WTC11 (cell line): ENCODE data around the gene ANKRD65. TPM values are rescaled to one million over a fixed set of nuclear protein-coding genes. Genes with fewer than 3 reads are reported as not detected.
A peak's percentile ranks its signal among the peaks of the same experiment; 100 is the strongest.

Source experiments
- ATF6 ChIP-seq: sonication (generic); formaldehyde crosslinking; IDR thresholded peaks from 2 replicates; pipeline ENCODE4 v1.8.1; 2023; ENCODE audit warnings: mild to moderate bottlenecking, missing genetic modification reagents
- CREB1 ChIP-seq: sonication (generic); formaldehyde crosslinking; IDR thresholded peaks from 2 replicates; pipeline ENCODE4 v1.8.0; 2023; ENCODE audit warnings: mild to moderate bottlenecking, missing genetic modification reagents
- CREM ChIP-seq: sonication (generic); formaldehyde crosslinking; IDR thresholded peaks from 2 replicates; pipeline ENCODE4 v1.8.1; 2022; ENCODE audit warnings: mild to moderate bottlenecking, missing genetic modification reagents, moderate library complexity
- ELF4 ChIP-seq: sonication (generic); formaldehyde crosslinking; IDR thresholded peaks from 2 replicates; pipeline ENCODE4 v1.8.1; 2022; ENCODE audit warnings: low read depth, mild to moderate bottlenecking, moderate library complexity, missing genetic modification reagents
- FOXK1 ChIP-seq: sonication (generic); formaldehyde crosslinking; IDR thresholded peaks from 2 replicates; pipeline ENCODE4 v1.8.0; 2022; ENCODE audit warnings: mild to moderate bottlenecking, moderate library complexity, missing genetic modification reagents
- FOXP4 ChIP-seq: sonication (generic); formaldehyde crosslinking; IDR thresholded peaks from 2 replicates; pipeline ENCODE4 v1.8.0; 2022; ENCODE audit warnings: mild to moderate bottlenecking, missing genetic modification reagents
- HMGXB4 ChIP-seq: sonication (generic); formaldehyde crosslinking; IDR thresholded peaks from 2 replicates; pipeline ENCODE4 v1.8.1; 2023; ENCODE audit warnings: mild to moderate bottlenecking, moderate library complexity, missing genetic modification reagents
- MAX ChIP-seq: sonication (generic); formaldehyde crosslinking; IDR thresholded peaks from 2 replicates; pipeline ENCODE4 v1.8.0; 2022; ENCODE audit warnings: mild to moderate bottlenecking, missing genetic modification reagents
- MXD4 ChIP-seq: fragments of 250-450 bp; sonication (Bioruptor Pico); IDR thresholded peaks from 2 replicates; pipeline ENCODE4 v1.8.0; 2021; ENCODE audit warnings: mild to moderate bottlenecking, moderate library complexity, borderline replicate concordance
- MYBL2 ChIP-seq: sonication (generic); formaldehyde crosslinking; IDR thresholded peaks from 2 replicates; pipeline ENCODE4 v1.8.1; 2023; ENCODE audit warnings: mild to moderate bottlenecking, moderate library complexity, missing genetic modification reagents
- NFATC4 ChIP-seq: fragments of 250-450 bp; sonication (Bioruptor Pico); IDR thresholded peaks from 2 replicates; pipeline ENCODE4 v1.9.0; 2021; ENCODE audit warnings: mild to moderate bottlenecking
- OVOL2 ChIP-seq: fragments of 250-450 bp; sonication (Bioruptor Pico); IDR thresholded peaks from 2 replicates; pipeline ENCODE4 v1.9.0; 2021; ENCODE audit warnings: mild to moderate bottlenecking, borderline replicate concordance
- PRRX2 ChIP-seq: fragments of 250-450 bp; sonication (Bioruptor Pico); IDR thresholded peaks from 2 replicates; pipeline ENCODE4 v1.8.0; 2021; ENCODE audit warnings: mild to moderate bottlenecking
- SP1 ChIP-seq: sonication (generic); formaldehyde crosslinking; conservative IDR thresholded peaks from 2 replicates; pipeline ENCODE4 v1.8.1; 2022; ENCODE audit warnings: missing genetic modification reagents
- TEAD1 ChIP-seq: sonication (generic); formaldehyde crosslinking; IDR thresholded peaks from 2 replicates; pipeline ENCODE4 v1.8.0; 2022; ENCODE audit warnings: mild to moderate bottlenecking, missing genetic modification reagents
- TEAD4 ChIP-seq: sonication (generic); formaldehyde crosslinking; IDR thresholded peaks from 2 replicates; pipeline ENCODE4 v1.8.0; 2022; ENCODE audit warnings: mild to moderate bottlenecking, missing genetic modification reagents
- TP53 ChIP-seq: sonication (generic); formaldehyde crosslinking; IDR thresholded peaks from 2 replicates; pipeline ENCODE4 v1.8.1; 2023; ENCODE audit warnings: mild to moderate bottlenecking, missing genetic modification reagents
- ZBTB43 ChIP-seq: sonication (generic); formaldehyde crosslinking; IDR thresholded peaks from 2 replicates; pipeline ENCODE4 v1.8.1; 2023; ENCODE audit warnings: mild to moderate bottlenecking, missing genetic modification reagents
- ZNF232 ChIP-seq: sonication (generic); formaldehyde crosslinking; IDR thresholded peaks from 2 replicates; pipeline ENCODE4 v1.8.0; 2022; ENCODE audit warnings: mild to moderate bottlenecking, missing genetic modification reagents
- ZNF425 ChIP-seq: fragments of 250-450 bp; sonication (Bioruptor Pico); conservative IDR thresholded peaks from 2 replicates; pipeline ENCODE4 v1.9.0; 2021; ENCODE audit warnings: mild to moderate bottlenecking
- total RNA-seq: library from RNA; stranded (reverse); gene quantifications from 3 replicates; pipeline ENCODE4 v1.2.3, GENCODE V29; 2021
- TF ChIP-seq, protein P1 (sequence below): sonication (generic); formaldehyde crosslinking; IDR thresholded peaks from 2 replicates; pipeline ENCODE4 v1.8.1; 2022; ENCODE audit warnings: low read depth, missing genetic modification reagents, borderline replicate concordance
- TF ChIP-seq, protein P2 (sequence below): sonication (generic); formaldehyde crosslinking; IDR thresholded peaks from 2 replicates; pipeline ENCODE4 v1.8.0; 2023; ENCODE audit warnings: missing genetic modification reagents, mild to moderate bottlenecking, borderline replicate concordance

The ANKRD65 gene
- total RNA-seq, 1 experiment from 2014 or later = 1.9 TPM

GRCh38 chr1:1434131-1434823 is 13.2 kb upstream of the ANKRD65 start (continued):
- TF ChIP-seq ZNF425 (CRISPR knock-in tag) (no peak), HMGXB4 (CRISPR knock-in tag) (peak; percentile 22; the same call in 1 of the 2 replicates), CREM (0 out of 2 replicates have a peak, but pooled peaks have one; percentile 18), ELF4 (CRISPR knock-in tag) (no peak), ATF6 (CRISPR knock-in tag) (no peak), OVOL2 (CRISPR knock-in tag) (no peak), CREB1 (no peak), FOXP4 (CRISPR knock-in tag) (no peak), MXD4 (no peak), TEAD4 (CRISPR knock-in tag) (no peak), NFATC4 (CRISPR knock-in tag) (no peak), SP1 (CRISPR knock-in tag) (peak; percentile 32; the same call in 1 of the 2 replicates), TP53 (CRISPR knock-in tag) (peak; percentile 45; the same call in 1 of the 2 replicates), FOXK1 (no peak; the same call in 1 of the 2 replicates), MYBL2 (CRISPR knock-in tag) (no peak), PRRX2 (CRISPR knock-in tag) (no peak), ZBTB43 (CRISPR knock-in tag) (no peak), TEAD1 (no peak), ZNF232 (CRISPR knock-in tag) (no peak), MAX (CRISPR knock-in tag) (no peak; the same call in 1 of the 2 replicates)
- TF ChIP-seq, protein P1, sequence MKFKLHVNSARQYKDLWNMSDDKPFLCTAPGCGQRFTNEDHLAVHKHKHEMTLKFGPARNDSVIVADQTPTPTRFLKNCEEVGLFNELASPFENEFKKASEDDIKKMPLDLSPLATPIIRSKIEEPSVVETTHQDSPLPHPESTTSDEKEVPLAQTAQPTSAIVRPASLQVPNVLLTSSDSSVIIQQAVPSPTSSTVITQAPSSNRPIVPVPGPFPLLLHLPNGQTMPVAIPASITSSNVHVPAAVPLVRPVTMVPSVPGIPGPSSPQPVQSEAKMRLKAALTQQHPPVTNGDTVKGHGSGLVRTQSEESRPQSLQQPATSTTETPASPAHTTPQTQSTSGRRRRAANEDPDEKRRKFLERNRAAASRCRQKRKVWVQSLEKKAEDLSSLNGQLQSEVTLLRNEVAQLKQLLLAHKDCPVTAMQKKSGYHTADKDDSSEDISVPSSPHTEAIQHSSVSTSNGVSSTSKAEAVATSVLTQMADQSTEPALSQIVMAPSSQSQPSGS (CRISPR knock-in tag) = no peak
- TF ChIP-seq, protein P2, sequence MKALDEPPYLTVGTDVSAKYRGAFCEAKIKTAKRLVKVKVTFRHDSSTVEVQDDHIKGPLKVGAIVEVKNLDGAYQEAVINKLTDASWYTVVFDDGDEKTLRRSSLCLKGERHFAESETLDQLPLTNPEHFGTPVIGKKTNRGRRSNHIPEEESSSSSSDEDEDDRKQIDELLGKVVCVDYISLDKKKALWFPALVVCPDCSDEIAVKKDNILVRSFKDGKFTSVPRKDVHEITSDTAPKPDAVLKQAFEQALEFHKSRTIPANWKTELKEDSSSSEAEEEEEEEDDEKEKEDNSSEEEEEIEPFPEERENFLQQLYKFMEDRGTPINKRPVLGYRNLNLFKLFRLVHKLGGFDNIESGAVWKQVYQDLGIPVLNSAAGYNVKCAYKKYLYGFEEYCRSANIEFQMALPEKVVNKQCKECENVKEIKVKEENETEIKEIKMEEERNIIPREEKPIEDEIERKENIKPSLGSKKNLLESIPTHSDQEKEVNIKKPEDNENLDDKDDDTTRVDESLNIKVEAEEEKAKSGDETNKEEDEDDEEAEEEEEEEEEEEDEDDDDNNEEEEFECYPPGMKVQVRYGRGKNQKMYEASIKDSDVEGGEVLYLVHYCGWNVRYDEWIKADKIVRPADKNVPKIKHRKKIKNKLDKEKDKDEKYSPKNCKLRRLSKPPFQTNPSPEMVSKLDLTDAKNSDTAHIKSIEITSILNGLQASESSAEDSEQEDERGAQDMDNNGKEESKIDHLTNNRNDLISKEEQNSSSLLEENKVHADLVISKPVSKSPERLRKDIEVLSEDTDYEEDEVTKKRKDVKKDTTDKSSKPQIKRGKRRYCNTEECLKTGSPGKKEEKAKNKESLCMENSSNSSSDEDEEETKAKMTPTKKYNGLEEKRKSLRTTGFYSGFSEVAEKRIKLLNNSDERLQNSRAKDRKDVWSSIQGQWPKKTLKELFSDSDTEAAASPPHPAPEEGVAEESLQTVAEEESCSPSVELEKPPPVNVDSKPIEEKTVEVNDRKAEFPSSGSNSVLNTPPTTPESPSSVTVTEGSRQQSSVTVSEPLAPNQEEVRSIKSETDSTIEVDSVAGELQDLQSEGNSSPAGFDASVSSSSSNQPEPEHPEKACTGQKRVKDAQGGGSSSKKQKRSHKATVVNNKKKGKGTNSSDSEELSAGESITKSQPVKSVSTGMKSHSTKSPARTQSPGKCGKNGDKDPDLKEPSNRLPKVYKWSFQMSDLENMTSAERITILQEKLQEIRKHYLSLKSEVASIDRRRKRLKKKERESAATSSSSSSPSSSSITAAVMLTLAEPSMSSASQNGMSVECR (CRISPR knock-in tag) = no peak
